ENCODE results near the gene DEPP1.

GRCh38 chr10:44991571-44991970 lies 13.0 kb upstream of the DEPP1 start:
- TF ChIP-seq NFYB (IDR thresholded peaks at IDR 0.05; ENCODE audit: insufficient read depth, low read depth, low read length) (no peak), RFX5 (IDR thresholded peaks at IDR 0.05; ENCODE audit: low read depth, low read length) (no peak)
